Activated T-helper 1 cell treated with Interleukin-2 at 50 U/mL for 16 hours (primary cell): Measurements from ENCODE around the gene LPAR2.

Experiments
- DNase-seq: peaks from one replicate; pipeline ENCODE4 v3.0.0-alpha.2; 2020; ENCODE audit warnings: low read depth

LPAR2 gene

DNA sequence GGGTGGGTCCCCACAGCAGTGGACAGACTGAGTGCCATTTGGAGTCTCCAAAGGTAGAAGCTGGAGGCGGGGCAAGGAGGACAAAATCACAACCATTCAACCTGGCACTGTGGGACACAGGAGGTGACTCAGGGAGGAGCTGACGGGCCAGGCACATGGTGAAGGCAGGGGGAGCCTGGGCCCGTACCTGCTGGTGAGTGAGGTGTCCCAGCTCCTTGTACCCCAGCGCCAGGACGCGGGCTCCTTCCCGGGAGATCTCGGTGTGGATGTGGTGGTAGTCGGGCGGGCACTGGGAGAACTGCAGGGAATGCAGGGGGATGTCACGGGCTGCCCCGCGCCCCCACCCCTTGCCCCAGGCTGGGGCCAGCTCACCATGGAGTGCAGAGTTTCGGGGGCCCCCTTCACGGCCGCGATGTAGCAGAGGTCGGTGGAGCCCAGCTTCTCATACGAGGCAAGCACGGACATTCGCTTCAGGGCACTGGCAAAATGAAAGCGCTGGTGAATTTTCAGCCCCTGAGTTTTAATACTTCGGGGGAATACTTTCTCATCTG lies 25.7 kb upstream of the LPAR2 start:
- DNase-seq: no peak

GRCh38 chr19:19652482-19653295 lies 24.7 kb upstream of the LPAR2 start:
- DNase-seq: no peak

- DNase-seq: no peak
Observed at GRCh38 chr19:19651076-19651475, 23.1 kb upstream of the LPAR2 start.

- DNase-seq: no peak
Observed at GRCh38 chr19:19650331-19650730, 22.3 kb upstream of the LPAR2 start.

DNA sequence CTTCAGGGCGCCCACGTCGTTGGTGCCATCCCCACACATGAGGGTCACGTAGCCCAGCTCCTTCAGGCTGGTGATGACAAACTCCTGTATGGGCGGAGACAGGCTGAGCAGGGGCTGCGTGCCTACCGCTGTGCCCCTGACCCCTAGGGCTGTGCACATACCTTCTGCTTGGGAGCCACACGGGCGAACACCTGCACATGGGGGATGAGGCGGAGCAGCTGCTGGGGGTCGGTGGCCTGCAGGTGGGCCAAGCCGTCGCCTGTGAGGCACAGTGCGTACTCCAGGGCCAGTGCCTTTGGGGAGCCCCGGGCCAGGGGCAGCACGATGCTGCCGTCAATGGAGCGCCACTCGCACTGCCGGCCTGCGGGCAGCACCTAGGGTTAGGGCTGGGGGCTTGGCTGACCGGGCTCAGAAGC lies 21.6 kb upstream of the LPAR2 start:
- no peak for DNase-seq

DNA sequence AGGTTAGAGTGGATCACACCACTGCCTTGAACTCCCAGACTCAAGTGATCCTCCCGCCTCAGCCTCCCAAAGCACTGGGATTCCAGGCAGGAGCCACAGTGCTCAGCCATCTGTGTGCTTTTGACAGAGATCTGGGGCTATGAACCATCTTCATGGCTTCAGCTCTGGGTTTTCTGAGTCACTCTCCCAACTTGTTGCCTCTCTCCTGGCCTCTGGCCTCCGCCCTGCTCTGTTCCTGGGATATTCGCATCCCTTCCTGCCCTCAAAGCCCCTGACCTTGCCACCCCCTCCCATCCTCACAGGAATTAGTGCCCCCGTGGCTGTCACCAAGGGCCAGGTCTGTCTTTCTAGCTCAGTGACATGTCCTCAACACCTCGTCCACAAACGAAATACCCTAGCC lies 21.1 kb upstream of the LPAR2 start:
- no peak for DNase-seq

DNA sequence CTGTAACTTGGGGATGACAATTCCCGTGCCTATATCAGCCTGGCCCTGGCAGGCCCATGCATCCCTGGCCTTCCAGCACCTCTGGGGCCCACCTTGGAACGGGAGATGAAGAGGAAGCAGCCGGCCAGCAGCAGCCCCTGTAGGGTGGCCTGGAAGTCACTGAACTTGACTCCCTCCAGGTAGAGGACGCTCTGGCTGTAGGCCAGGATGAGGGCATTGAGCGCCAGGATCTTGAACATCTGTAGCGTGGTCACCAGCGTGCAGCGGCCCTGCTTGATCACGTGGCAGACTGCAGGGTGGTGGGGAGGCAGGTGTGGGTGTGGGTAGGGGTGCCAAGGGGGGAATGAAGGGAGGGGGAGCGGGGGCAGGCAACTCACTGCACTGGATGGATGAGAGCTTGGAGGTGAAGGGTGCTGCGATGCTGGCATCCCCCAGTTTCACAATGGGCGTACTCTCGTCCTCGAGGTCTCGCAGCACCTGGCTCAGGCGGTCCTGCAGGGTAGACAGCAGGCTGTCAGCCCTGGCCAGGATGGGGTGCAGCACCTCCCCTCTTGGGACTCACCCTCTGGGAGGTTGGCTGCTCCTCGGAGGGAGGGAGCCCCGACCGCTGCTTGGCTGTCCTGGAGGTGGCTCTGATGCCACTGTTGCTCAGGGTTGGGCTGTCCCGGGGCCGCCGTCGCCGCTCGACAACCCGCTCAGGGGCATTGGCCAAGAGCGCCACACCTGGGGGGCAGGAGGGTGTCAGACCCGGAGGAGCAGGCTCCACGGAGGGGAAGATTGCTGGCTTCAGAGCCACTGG lies 19.2 kb upstream of the LPAR2 start:
- DNase-seq: no peak

DNA sequence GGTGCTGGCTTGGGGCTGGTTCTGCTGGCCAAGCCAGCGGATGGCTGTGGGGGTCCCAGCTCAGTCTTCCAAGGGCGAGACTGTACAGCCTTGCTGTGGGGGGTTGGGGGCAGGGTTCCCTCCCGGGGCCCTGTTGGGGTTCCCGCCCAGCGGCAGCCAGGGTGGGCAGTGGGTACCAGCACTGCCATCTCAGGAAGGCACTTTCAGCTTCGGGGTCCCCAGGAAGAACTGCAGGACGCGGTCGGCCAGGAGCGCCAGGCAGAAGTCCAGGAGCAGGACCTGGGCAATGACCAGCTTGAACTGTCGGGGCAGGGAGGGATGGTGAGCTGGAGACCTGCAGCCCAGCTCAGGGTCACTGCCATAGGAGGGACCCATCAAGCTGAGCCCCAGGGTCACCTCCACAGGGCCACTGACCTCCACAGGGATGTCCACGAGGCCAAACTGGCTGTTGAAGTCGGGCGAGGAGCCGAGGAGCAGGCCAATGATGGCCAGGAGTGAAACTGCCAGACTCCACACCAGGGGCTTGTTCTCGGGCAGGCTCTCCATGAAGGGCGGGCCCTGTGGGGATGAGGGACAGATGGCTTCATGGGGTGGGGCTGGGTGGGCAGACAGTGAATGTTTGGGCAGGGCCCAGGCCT lies 17.3 kb upstream of the LPAR2 start:
- no peak for DNase-seq

DNA sequence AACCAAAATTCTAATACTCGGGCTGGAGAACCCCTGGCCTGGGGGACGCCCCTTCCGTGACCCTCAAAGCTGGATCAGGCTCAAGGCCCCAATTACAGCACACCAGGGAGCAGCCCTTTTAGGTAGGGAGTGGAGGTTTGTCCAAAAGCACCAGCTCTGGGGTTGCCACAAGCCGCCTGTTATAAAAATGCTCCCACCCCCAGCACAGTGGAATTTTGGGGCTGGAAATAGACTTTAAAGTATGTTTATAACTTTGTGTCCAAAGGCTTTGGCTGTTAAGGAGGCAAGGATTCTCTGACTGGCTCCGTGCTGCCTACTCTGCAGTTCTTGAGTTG lies 16.0 kb upstream of the LPAR2 start:
- DNase-seq: no peak

DNA sequence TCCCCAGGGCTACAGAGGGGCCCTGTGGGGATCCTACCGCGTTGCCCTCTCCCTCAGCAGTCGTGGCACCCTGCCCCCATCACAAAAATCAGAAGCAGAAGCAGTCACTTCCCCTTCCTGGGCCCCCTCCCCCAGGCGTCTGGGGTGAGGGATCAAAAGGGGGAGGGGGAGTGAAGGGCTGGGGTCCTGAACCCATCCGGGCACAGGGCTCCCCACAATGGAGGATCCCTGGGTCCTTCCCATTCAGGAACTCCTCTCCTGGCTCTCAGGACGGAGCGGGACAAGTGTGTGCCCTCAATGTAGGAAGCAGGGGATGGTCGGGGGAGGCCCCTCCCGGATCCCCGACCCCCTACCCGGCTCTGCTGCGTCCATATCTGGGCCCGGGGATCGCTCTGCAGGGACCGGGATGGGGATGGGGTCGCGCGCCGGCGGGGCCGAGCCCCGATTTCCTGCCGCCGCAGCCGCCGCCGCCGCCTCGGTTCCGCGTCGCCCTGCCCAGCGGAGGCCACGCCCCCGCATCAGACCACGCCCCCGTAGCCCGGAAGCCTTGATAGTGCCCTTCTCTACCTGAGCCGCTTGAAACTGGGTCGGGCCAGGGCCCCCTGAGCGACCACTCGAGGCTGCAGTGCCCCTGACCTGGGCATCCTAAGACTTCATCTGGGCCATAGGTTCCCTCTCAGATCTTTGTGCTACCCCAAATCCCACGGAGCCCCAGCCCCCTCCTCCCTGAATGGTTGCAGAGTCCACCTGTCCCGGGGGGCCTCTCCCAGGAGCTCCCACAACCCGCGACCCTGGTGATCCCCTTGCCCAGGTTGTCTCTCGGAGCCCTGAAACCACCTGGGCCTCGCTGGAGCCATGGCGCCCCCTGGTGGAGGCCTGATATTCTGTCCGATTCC lies 15.4 kb upstream of the LPAR2 start, which contains the start of gene GMIP:
TSS of gene GMIP (minus strand) at position 500 of the 896 bp plus-strand sequence. CDS start at position 372, 128 bp downstream.
- DNase-seq: peak; percentile 81

- DNase-seq: no peak
Observed at GRCh38 chr19:19642506-19643157, 14.6 kb upstream of the LPAR2 start.

DNA sequence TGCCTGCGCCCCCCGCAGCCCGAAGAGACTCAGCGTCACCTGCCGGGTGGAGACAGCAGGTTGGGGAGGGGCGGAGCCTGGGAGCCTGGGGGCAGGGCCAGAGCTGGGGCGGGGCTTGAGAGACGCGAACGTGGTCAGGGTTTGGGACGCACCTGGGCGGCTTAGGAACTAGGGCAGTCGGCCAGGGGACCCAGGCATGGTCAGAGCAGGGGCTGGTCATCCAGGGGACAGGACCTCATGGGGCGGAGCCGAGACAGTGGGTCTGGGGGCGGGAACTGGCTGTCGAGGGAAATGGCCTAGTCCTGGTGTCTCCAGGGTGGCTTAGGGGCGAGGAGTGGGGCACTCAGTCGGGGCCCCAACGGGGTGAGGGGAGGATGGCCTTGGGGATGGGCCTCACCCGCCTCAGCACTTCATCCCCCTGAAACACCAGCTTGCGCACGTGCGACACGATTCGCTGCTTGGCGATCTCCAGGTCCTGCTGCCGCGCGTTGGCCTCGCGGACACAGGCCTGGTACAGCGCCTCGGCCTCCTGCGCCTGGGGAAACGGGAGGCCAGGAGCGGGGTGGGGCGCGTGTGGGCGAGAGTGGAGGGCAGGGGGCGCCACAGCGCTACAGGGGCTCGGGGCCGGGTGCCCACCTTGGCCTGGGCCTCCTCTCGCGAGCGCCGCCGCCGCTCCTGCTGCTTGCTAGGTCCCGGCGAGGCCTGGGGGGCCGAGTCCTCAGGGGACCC lies 9.7 kb upstream of the LPAR2 start:
- no peak for DNase-seq

DNA sequence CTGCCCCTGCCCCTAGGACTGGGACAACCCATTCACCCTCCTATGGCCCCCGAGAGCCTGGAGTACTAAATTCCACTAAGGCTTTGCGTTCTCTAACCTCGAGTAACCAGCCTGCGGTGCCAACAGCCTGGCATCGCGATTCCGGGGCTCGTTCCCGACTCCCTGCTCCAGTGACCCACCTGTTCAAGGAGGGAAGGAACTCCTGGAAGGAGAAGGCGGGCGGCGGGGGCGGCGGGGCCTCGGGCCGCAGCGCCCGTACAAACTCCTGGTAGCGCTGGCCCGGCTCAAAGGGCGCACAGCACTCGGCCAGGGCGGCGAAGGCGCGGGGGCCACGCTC lies 9.1 kb upstream of the LPAR2 start:
- no peak for DNase-seq

- DNase-seq: no peak
Observed at GRCh38 chr19:19636573-19637185, 8.7 kb upstream of the LPAR2 start.

DNA sequence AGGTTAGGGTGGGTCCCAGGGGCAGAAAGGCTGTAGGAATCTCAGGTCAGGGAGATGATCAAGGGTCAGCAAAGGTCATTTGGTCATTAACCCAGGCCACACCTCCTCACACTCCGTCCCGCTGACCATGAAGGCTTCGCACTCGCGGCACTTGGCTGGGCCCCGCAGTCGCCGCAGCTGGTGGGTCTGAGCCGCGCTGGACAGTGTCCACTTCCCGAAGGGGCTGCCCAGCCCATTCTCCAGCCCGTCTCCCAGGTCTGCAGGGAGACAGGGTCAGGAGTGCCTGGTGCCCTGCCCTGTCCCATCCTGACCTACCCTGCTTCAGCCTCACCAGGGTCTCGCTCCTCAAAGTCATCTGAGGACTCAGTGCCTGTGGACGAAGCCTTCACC lies 7.3 kb upstream of the LPAR2 start:
- no peak for DNase-seq

- no peak for DNase-seq
Observed at GRCh38 chr19:19634516-19635312, 6.7 kb upstream of the LPAR2 start.

DNA sequence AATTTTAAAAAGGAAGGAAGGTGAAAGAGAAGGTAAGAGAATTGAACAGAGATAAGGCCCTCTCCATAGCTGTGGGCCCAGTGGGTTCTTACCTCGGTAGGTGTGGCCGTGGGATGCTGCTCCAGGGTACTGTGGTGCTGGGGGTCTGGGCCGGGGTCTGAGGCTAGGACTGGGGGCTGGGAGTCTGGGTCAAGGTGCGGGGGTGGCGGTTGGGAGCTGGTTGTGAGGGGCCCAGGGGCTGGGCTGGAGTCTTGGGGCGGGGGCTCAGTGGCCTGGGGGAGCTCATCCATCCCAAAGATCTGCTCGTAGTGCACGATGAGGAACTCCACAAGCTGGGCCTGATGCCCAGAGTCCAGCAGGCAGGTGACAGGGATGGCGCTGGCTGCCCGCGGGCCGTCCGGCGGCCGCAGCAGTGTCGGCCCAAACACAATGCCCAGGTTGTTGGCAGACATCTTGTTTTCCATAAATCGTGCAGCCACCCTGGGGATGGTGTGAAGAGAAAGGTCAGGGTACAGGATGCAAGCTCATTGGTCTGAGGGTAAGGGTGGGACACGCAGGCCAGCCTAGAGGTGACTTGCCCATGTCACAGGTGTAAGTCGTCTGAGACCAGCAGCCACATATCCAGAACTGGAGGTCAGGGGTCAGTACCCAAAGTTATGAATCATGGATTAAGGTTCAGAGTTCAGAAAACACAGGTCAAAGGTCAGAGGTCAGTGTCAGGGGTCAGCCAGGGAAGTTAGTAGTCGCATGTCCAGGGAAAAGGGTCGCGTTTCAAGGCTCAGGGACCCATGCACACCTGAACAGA lies 5.9 kb upstream of the LPAR2 start:
- no peak for DNase-seq

DNA sequence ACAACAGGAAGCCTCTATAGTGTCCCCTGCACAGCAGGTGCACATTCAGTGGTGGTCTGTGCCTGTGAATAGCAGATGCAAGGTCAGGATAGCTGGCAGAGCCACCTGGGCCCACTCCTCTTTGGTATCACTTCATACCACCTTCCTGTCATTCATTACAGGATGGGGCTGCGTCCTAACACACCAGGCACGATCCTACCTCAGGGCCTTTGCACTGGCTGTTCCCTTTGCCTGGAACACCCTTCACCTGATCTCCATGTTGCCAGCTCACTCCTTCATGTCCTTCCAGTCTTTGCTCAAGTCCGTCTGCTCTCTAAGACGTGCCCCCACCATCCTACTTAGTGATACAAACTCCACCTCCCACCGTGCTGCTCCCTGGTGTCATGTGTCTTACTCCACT lies 4.6 kb upstream of the LPAR2 start:
- DNase-seq: no peak
